C1 segment of cervical spinal cord (tissue), 14 donors: ENCODE data around the gene ATP8A2.
A peak's percentile ranks its signal among the peaks of the same experiment; 100 is the strongest.

Experiments
- DNase-seq, 14 donors: peaks; one replicate each; lab custom pipeline; 2025; lab: John Stamatoyannopoulos, UW

The ATP8A2 gene

DNA sequence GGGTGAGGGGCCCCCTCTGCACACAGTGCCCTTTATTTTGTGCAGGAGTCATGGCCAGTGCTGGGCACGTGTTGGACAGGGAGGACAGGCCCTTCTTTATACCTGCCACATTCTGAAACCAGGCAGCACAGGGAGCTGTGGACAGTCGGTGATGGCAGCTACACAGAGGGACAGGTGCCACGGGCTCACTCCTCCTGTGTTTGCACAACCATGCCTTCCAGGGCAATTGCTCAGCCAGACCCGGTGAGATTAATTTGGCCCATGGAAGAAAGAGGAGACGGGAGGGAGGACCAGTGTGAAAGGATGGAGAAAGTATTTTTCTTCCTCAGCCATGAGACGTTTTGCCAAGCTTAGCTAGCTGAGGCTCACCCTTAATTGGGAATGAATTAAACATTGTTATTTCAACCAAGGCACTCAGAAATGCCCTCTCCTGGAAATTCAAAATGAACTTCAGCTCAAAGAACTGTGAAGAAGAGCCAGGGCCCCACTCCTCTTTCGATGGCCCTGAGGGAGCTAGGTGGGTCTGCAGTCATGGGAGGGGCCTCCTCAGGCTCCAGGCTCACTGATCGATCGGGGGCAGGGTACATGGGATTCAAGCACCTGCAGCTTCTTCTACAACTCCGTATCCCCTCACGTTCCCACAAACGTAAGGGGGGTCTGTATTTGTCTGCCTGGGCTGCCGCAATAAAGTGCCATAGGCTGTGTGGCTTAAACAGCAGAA lies 638.9 kb downstream of the ATP8A2 start:
- DNase-seq: peak in 1 of 14 donors; percentile 12

DNA sequence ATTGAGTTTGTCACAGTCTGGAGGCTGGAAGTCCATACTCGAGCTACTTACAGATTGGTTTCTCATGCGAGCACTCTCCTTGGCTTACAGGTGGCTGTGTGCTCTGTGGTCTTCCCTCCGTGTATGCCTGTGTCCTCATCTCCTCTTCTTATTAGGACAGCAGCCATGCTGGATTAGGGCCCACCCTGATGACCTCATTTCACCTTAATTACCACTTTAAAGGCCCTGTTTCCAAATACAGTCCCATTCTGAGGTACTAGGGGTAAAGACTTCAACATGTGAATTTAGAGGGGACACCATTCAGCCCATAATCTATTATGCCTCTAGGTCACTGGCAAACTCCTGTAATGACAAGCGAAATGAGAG lies 639.4 kb downstream of the ATP8A2 start:
- DNase-seq: no peak

DNA sequence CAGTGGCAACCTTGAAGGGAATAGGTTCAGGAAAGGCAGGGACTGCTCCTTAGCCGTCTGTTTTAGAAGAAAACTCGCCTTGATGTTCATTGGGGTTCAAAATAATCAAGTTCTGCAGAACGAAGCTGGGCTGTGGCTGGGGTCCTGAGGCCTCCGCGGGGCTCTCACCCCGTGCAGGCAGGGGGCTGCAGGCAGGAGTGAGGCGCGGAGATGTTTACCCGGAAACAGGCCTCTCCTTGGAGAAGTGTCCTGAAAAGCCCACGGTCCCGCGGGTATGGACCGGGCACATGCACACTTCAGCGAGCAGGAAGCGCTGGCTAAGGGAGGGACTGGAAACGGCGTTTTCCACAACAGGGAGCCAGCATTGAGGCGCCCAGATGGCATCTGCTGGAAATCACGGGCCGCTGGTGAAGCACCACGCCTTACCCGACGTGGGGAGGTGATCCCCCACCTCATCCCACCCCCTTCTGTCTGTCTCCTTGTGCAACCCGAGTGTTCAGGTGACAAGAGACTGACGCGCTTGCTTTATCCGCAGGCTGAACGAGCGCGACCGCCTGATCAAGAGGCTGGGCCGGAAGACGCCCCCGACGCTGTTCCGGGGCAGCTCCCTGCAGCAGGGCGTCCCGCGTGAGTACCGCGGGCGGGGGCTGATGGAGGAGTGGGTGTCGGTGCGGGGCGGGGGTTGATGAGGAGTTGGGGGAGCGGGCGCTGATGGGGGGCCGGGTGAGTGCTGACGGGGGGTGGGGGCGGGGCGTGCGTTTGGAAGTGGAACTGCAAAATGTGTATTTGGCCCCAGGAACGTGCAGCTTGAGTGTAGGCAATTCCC lies 640.4 kb downstream of the ATP8A2 start:
- DNase-seq: no peak

DNA sequence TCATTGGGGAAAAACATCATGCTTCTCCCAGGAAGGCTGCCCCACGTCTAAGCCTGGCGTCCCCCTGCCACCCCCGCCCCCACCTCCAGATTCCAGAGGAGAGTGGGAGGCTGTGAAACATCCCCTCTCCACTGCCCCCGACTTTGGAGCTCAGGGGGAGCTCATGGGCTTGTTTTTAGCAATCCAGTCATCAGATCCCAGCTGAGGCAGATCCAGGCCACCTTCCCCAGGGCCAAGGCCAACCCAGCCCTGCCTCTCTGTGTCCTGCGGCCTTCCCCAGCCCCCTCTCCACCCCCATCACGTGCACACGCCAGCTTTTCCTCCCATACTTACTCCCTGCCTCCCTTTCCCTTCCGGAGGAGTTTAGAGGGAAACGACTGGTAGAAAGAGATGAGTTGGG lies 641.2 kb downstream of the ATP8A2 start:
- DNase-seq: no peak

DNA sequence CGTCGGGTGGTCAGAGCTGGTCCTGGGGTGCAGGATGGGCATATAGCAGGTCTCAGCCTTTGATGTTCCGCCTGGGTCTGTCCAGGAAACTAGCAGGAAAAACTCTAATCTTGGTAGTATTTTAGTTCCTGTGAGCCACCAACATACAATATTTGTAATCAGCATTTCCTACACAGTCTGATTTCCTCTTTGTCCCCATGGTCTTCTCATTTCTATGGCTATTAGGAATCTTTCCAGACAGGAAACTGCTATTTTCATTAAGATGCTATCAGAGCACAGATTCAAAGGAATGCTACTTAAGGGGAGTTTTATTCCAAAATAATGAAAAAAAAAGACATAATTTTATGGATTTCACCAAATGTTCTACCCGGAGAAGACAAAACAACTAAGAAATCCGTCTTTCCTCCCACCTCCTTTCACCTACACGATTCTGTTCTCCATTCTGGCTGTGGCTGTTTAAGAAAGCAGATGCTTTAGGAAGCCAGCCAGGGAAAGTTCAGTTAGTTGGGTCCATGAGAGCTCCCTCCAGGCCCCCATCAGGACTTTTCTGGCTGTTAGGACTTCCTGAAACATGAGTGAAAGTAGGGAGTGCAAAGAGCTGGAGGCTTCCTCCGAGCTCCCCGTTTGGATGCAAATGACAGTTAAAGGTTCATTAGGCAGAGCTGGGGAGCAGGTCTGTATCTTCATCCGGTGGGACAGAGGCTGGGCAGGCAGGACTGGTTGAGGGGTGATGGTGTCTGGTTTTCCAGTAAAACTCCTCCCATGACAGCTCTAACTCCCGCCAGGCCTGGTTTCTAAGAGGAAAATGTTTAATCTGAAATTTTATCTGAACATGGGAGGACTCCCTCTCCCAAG lies 643.7 kb downstream of the ATP8A2 start:
- DNase-seq: no peak

DNA sequence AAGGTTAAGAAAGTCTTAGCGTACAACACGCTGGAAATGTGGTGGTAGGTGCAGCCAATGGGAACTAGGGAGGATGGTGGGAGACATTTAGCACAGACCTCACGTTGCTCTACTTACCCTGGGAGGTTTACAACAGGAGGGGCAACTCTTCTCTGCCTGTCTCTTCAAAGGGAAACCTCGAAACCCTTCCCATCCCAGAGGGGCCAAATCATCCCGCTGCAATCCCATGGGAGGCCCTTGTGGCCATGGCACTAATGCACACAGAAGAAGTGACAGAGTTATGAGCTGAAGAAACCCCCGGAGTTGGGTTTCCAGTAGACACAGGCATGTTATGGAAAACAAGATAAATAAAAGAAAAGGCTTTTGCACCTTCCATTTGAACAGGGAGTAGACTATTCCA lies 644.4 kb downstream of the ATP8A2 start:
- no peak for DNase-seq

DNA sequence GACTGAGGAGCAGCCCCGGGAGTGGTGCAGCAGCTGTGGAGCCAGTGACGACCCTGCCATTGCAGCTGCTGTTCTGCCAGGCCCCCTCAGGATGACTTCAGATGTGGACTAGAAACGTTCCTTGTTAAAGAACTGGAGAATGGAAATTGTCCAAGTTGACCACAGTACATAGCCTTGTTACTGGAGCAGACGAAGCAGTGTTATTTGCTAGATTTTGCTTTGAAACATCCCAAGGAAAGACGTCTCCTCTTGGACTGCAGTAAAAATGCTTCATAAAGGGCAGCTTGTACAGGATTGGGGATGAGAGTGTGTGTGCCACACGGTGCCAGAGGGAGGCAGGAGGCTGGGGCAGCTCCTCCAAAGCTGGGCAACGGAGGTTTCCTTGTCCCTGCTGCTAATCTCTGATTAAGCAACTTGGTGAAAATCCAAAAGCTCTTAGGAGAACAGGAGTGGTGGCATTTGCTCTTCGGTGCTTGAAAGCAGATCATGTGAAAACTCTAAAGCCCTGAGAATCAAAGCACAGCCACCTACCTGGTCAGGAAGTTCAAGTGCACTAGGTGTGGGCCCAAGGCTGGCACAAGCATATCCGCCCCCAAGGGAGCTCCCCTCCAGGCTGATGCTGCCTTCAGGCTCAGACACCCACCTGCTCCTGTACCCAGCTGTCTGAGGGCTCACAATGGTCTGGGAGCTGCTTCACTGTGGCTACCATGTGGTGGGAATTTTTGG lies 645.6 kb downstream of the ATP8A2 start:
- peak in 6 of 14 donors; percentile 29 to 82 (median 35) for DNase-seq

DNA sequence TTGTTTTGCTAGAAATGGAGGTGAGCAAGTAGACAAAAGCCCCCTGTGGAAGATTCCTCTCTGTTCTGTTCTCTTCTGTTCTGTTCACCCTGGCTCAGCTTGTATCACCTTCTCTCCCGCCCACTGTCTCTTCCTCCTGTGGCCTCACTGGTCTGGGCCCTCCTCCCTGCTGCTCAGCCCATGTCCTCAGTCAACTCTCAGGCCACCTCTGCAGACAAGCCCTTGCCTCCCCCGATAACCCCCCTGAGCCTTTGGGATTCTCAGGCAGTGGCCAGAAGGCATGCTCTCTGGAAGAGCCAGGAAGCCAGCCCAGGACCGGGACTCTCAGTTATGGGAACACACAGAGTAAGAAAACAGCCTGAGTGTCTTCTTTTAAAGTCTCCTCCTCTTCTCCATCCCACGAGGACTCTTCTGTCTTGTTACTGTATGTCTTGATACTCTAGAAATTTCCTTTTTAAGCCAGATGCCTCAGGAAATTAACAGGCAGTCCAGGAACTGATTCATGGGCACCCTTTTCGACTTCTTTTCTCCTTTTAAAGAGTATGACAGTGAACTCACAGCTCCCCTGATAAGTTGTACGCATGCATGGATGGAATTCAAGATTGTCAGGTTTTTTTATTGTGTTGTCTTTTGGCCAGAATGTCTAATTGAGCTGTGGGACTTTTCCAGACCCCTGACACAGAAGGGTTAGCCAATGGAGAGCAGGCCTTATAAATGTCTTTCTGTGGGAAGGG lies 646.3 kb downstream of the ATP8A2 start:
- no peak for DNase-seq

DNA sequence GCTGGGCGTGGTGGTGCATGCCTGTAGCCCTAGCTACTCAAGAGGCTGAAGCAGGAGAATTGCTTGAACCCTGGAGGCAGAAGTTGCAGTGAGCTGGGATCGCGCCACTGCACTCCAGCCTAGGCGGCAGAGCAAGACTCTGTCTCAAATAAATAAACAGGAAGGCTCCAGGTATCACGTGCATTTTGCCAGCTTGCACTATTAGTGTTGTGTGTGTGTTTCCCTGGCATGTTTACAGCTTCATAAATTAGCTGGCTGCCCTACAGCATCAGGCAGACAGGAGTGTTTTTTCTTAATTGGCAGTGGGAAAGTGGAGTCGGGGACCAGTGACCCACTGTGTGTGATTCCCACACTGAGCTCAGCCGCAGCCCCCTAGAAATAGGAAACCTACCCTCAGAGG lies 647.5 kb downstream of the ATP8A2 start:
- DNase-seq: no peak

DNA sequence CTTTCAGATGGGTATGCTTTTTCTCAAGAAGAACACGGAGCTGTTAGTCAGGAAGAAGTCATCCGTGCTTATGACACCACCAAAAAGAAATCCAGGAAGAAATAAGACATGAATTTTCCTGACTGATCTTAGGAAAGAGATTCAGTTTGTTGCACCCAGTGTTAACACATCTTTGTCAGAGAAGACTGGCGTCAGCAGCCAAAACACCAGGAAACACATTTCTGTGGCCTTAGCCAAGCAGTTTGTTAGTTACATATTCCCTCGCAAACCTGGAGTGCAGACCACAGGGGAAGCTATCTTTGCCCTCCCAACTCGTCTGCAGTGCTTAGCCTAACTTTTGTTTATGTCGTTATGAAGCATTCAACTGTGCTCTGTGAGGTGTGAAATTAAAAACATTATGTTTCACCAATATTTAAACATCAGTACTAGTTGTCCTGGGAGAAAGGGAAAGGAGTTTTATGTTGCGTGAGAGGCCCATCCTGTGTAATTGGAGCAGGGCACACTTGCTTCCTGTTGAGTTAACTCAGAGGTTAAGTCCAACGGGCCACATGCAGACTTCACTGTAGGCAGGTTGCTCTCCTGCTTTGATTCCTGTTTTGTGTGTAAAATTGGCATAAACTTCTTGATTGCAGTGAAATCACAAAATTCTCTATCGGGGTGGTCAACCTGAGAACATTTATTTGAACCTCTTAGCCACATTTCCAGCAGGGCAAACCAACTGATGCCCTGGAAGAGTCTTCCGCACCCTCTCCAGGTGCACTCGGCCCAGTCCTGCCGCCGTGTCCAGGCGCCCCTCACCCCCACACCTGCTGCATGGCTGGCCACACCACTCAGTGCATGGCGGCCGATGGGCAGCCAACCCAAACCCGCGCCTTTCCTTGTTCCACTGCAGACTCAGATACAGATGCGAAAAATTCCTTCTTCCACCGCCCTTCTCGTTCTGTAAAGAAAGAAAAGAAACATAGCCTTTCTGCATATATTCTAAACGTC lies 648.4 kb downstream of the ATP8A2 start:
- no peak for DNase-seq

DNA sequence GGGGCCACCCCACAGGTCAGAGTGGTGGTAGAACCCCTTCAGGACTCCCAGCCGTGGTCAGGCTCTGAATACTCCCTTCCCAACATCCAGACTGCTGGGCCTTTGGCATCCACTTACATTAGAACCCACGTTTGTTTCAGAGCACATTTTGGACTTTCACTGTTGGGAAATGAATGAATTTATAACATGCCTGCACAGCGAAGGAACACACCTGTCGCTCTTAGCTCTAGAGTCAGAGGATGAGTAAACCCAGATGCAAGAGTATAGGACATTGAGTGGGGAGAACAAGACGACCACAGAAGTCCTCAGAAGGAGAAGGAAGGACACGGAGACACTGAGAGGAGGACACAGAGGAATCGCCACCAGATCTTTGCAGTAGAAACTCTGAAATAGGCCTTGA lies 649.1 kb downstream of the ATP8A2 start:
- no peak for DNase-seq

DNA sequence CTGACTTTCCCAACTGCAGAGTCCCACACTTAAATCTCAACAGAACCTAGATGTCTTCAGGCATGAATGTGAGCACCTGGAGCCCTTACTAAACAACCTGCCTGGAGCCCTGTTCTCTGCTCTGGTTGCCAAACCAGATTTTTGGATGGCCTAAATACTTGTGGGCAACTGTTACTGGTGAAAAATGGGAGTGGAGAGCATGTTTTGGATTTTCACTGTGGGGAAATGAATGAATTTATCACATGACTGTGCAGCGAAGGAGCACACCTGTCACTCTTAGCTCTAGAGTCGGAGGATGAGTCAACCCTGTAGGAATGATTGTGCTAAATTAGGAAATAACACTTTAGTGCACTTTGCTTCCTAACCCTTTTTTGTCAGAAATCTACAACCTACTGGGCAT lies 649.7 kb downstream of the ATP8A2 start:
- peak in 1 of 14 donors; percentile 26 for DNase-seq

DNA sequence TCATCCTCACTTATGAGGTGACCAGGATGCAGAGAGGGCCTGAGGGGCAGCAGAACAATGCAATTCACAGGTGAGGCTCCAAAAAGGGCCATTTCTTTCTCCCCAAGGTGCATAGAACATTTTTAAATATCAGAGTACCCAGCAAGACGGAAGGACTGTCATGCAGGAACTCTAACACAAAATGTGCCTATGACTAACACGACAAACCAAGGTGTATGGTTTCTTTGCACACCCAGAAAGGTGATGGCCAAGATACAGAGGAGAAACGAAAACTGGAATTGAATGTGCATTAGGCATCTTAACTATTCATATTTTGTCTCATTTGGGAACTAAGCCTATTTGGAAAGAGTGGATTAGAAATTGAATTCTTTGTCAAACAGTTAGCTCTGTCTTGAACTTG lies 650.2 kb downstream of the ATP8A2 start:
- DNase-seq: no peak

DNA sequence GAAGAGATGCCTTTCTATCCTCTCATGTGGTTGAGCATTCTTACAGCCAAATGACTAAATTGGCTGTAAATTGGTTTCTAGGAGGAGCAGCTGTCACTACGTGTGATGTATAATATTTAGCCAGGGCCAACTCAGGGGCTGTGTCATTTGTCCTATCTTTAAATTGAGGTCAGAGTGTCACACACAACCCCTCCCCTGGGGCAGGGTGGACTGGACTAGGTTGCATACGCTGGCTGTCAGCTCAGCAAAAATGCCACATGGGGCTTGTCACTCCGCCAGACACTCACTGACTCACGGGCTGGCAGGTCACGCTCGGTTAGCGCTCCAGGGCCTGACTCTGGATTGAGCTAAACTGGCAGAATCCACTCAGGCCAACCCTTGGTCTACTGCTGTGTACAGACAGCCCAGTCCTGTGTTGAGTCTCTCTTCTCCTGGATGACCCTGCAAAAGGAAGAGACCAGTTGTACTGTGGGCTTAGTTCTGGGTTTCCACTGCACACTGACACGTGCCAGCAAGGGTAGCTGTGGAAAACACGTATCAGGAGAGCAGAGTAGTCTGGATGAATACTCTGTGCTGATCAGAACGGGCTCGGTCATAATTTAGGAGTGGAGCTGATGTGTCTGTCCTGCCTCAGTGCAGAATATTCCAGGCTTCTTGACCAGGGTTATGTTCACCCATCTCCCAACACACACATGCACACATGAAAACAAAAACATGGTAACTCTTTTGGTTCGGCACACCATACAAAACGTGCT lies 650.9 kb downstream of the ATP8A2 start:
- peak in 5 of 14 donors; percentile 24 to 87 (median 48) for DNase-seq

DNA sequence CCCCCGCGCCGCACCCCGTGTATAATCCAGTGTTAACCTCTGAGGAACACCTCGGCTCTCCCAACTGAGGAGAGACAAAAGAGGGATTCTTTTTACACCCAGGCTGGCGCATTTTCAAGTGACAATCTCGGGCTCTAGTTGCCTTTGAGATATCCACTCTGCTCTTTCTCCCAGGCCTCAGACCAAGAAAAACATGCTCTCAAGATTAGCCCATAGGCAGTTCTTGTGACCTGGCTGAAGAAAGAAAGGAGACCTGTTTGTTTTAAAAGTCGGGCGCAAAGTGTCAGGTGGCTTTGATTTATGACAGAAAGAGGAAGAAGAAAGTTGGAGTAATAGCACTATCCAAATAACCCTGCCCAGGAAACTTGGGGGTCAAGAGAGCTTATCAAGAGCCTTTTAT lies 652.8 kb downstream of the ATP8A2 start:
- DNase-seq: no peak

DNA sequence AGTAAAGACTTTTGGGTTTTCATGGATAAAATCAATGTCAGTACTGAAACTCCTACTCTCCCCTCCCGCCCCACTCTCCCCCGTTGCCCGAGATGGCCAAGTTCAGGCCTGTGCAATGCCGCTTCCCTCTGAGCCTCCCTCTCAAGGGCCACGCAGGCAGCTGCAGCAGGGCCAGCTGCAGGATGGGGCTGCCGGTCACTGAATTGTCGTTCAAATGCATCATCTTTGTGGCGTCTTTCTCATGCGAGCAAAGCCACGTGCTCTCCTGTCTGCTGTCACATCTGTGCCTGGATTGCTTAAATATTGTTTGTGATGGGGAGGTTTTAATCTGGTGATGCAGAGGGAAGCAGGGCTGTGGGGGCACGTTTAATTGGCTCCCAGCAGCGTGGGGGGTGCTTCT lies 653.4 kb downstream of the ATP8A2 start:
- peak in 2 of 14 donors; percentile 18 to 41 for DNase-seq

DNA sequence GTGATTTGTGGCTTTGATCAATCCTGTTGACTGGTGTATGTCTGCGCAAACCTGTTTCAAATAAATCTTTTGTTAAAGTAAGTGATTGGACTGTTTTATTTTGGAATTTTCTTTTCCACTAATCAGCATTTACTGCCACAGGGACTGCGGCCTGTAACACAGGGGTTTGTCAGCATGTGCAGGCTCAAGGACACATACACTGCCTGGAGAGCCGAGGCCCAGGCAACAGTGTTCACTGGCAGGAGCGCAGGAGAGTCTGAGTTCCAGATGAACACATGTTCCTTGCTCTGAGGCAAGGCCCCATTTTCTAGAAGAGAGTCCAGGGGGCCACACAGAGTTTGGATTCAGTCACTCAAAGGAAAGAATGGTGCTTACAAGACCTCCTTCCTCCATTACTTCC lies 654.0 kb downstream of the ATP8A2 start:
- no peak for DNase-seq

DNA sequence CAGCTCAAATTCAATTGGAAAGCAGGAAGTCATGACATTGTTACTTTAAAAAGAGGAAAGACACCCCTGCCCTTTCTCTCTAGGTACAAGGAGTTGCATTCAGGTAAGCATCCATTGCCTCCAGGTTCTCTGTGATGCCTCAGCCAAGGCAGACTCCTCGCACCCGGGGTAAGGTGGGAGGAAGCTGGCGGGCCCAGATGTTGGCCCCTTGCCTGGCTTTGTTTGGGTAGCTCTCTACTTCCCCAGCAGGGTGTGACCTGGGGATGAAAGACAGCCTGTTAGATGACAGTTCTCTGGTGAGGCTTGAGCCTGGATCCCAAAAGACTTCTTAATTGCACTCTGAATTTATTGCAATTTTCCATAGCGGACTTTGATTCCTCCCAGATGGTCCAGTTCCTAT lies 654.4 kb downstream of the ATP8A2 start:
- no peak for DNase-seq
